ENCODE results near the gene MYH10. TPM values are rescaled to one million over a fixed set of nuclear protein-coding genes. Genes with fewer than 3 reads are reported as not detected.

MYH10 gene
- total RNA-seq, 1 donor from 2014 or later, result 270 TPM

DNA sequence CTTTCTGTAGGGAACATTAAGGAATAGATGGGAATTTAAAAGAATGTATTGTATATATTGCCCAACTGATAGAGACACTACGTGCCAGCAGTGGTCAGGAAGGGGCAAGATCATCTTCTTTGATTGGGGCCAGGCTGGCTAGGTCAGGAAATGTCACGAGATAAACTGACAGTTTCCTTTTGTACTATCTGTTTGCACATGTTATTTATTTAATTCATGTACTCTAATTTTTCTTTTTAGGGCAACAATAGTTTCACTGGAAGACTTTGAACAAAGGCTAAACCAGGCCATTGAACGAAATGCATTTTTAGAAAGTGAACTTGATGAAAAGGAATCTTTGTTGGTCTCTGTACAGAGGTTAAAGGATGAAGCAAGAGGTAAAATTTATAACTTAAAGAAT lies 182.2 kb downstream of the MYH10 start:
- no peaks in the 10 kb centered on the region for H3K9me3 Mint-ChIP-seq
- no peak overlapping the region for H3K27ac Mint-ChIP-seq (ENCODE audit: unreplicated experiment)
- TF ChIP-seq, protein P1, sequence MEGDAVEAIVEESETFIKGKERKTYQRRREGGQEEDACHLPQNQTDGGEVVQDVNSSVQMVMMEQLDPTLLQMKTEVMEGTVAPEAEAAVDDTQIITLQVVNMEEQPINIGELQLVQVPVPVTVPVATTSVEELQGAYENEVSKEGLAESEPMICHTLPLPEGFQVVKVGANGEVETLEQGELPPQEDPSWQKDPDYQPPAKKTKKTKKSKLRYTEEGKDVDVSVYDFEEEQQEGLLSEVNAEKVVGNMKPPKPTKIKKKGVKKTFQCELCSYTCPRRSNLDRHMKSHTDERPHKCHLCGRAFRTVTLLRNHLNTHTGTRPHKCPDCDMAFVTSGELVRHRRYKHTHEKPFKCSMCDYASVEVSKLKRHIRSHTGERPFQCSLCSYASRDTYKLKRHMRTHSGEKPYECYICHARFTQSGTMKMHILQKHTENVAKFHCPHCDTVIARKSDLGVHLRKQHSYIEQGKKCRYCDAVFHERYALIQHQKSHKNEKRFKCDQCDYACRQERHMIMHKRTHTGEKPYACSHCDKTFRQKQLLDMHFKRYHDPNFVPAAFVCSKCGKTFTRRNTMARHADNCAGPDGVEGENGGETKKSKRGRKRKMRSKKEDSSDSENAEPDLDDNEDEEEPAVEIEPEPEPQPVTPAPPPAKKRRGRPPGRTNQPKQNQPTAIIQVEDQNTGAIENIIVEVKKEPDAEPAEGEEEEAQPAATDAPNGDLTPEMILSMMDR (conservative IDR thresholded peaks at IDR 0.05), result no peak
- no peak for DNase-seq (ENCODE audit: low read depth, low spot score)
- peaks cover 16% of the 10 kb centered on the region for H3K4me1 Mint-ChIP-seq
- peaks cover 12% of the 10 kb centered on the region for H3K36me3 Mint-ChIP-seq (ENCODE audit: low read depth)
- no peak overlapping the region for H3K4me3 Mint-ChIP-seq
- no peaks in the 10 kb centered on the region for H3K27me3 Mint-ChIP-seq (ENCODE audit: low read depth)

DNA sequence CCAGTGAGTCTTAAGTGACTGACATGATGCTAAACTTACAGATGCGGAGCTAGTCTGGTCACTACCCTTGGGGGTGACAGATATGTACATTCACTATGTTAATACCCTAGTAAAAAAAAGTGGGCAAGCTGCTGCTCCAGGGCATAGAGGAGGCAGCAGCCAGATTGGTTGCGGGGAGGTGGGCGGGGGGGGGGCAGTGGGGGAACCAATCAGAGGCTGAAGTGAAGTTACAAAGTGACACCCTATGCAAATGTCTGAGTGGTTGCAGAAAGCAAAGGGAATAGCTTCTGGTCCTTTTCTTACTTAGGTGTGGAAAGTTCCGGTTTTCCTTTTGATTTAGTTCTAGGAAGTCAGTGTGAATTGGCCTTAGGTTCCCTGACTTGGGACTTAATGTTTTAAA lies 182.7 kb downstream of the MYH10 start:
- Mint-ChIP-seq H3K9me3 (no peaks in the 10 kb centered on the region), H3K27me3 (ENCODE audit: low read depth) (no peaks in the 10 kb centered on the region), H3K36me3 (ENCODE audit: low read depth) (peaks cover 12% of the 10 kb centered on the region), H3K4me1 (peaks cover 21% of the 10 kb centered on the region), H3K4me3 (no peak overlapping the region), H3K27ac (ENCODE audit: unreplicated experiment) (peak overlapping the region; percentile 45)
- TF ChIP-seq, protein P1 (conservative IDR thresholded peaks at IDR 0.05), result no peak
- no peak for DNase-seq (ENCODE audit: low read depth, low spot score)

DNA sequence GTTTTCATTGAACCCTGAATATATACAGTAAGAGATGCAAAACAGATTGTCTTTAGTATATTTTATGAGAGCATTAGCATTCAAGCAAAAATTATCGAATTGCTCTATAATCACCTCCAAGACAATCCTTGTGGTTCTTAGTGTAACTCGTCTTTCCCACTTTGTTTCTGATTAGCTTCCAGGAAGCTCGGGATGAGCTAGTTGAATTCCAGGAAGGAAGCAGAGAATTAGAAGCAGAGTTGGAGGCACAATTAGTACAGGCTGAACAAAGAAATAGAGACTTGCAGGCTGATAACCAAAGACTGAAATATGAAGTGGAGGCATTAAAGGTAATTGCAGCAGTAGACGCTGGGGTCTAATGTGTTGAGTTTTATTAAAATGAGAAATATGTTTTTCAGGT lies 185.0 kb downstream of the MYH10 start:
- H3K4me3 Mint-ChIP-seq, result no peak overlapping the region
- TF ChIP-seq, protein P1 (conservative IDR thresholded peaks at IDR 0.05), result no peak
- peaks cover 10% of the 10 kb centered on the region for H3K36me3 Mint-ChIP-seq (ENCODE audit: low read depth)
- no peaks in the 10 kb centered on the region for H3K9me3 Mint-ChIP-seq
- H3K27me3 Mint-ChIP-seq (ENCODE audit: low read depth), result no peaks in the 10 kb centered on the region
- no peak for DNase-seq (ENCODE audit: low read depth, low spot score)
- H3K27ac Mint-ChIP-seq (ENCODE audit: unreplicated experiment), result no peak overlapping the region
- peaks cover 36% of the 10 kb centered on the region for H3K4me1 Mint-ChIP-seq

DNA sequence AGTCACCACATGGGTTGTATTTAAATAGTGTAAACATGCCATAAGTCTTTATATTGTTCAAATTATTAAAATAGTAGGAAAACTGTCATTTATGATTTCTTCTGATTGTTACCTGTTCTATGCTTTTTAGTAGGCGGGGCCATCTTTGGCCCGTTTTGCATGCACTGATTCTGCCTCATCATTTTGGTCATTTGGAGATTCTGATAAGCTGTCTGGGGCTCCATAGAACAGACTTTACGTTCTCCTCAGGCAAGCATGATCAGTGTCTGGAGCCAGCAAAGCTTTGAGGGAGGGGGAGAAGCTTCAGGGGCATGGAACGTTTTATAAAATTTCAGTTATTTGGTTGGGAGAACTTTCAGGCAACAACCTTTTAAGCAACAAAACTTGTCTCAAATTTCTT lies 186.0 kb downstream of the MYH10 start:
- Mint-ChIP-seq H3K27ac (ENCODE audit: unreplicated experiment) (no peak overlapping the region), H3K9me3 (no peaks in the 10 kb centered on the region), H3K4me3 (no peak overlapping the region), H3K36me3 (ENCODE audit: low read depth) (peaks cover 7% of the 10 kb centered on the region), H3K4me1 (peaks cover 36% of the 10 kb centered on the region), H3K27me3 (ENCODE audit: low read depth) (no peaks in the 10 kb centered on the region)
- TF ChIP-seq, protein P1 (conservative IDR thresholded peaks at IDR 0.05), result no peak
- no peak for DNase-seq (ENCODE audit: low read depth, low spot score)

DNA sequence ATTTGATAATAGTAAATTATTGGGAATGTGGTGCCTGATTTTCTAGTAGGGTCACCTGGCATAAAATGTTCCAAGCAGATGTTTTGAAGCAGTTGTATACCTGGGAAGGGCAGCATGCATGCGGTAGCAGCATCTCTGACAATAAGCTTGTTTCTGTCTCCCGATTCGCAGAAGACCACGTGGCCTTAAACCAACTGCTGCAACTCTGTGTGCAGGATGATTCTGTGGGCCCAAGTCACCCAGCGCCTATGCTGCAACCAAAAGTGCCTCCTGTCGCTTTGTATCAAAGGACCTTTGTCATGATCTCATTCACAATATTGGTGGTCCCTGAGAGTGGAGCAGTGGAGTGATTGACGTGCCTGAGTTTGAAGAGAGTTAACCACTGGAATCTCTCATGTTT lies 186.8 kb downstream of the MYH10 start:
- Mint-ChIP-seq H3K27ac (ENCODE audit: unreplicated experiment) (no peak overlapping the region), H3K36me3 (ENCODE audit: low read depth) (peaks cover 6% of the 10 kb centered on the region), H3K4me1 (peaks cover 36% of the 10 kb centered on the region), H3K9me3 (no peaks in the 10 kb centered on the region), H3K27me3 (ENCODE audit: low read depth) (no peaks in the 10 kb centered on the region), H3K4me3 (peak overlapping the region; percentile 28)
- no peak for DNase-seq (ENCODE audit: low read depth, low spot score)
- TF ChIP-seq, protein P1 (conservative IDR thresholded peaks at IDR 0.05), result no peak

DNA sequence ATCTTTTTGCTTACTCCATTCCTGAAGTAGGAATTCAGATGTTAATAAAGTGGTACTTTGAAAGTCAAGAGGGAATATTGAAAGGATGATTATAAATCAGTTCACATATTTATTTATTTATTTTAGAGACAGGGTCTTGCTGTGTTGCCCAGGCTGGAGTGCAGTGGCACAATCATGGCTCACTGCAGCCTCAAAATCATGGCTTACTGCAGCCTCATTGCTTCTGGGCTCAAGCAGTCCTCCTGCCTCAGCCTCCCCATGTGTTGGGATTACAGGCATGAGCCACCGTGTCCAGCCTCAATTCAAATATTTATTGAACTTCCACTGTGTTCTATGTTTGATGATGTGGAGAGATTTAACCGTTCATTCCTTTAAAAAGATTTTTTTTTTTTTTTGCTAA lies 188.2 kb downstream of the MYH10 start:
- Mint-ChIP-seq H3K36me3 (ENCODE audit: low read depth) (peaks cover 3% of the 10 kb centered on the region), H3K4me1 (peaks cover 34% of the 10 kb centered on the region), H3K27ac (ENCODE audit: unreplicated experiment) (no peak overlapping the region), H3K27me3 (ENCODE audit: low read depth) (no peaks in the 10 kb centered on the region), H3K4me3 (peak overlapping the region; percentile 62), H3K9me3 (no peaks in the 10 kb centered on the region)
- DNase-seq (ENCODE audit: low read depth, low spot score), result no peak
- TF ChIP-seq, protein P1 (conservative IDR thresholded peaks at IDR 0.05), result no peak
